Kidney (tissue), 14 donors: ENCODE measurements around the gene CALN1. TPM values are rescaled to one million over a fixed set of nuclear protein-coding genes. Genes with fewer than 3 reads are reported as not detected.

Experiments used
- DNase-seq, 5 donors: peaks; one replicate each; pipeline ENCODE4 v3.0.0-alpha.2; 2013 to 2020
- FAIRE-seq: peaks from 2 replicates; lab custom pipeline; 2012; peaks lifted over from hg19 to GRCh38; lab: Jason Lieb, UNC
- H3K27ac ChIP-seq, 2 donors: one replicate each; pipeline ENCODE4 v1.7.0; 2013; ENCODE audit warnings: low read depth in 2 of 2, low read length in 2 of 2, inconsistent platforms in 1 of 2
- H3K27me3 ChIP-seq: one replicate; pipeline ENCODE4 v1.7.1; 2013; ENCODE audit warnings: low read length, inconsistent platforms; ENCODE audit not compliant: control insufficient read depth, insufficient read depth
- H3K36me3 ChIP-seq, 3 donors: one replicate each; pipeline versions ENCODE4 v1.7.0 to v1.7.1; 2013; ENCODE audit warnings: low read length in 3 of 3, control low read depth in 1 of 3, inconsistent platforms in 1 of 3; ENCODE audit not compliant: insufficient read depth in 3 of 3, control insufficient read depth in 2 of 3
- H3K4me1 ChIP-seq, 3 donors: one replicate each; pipeline versions ENCODE4 v1.7.0 to v1.7.1; 2013; ENCODE audit warnings: low read length in 3 of 3, inconsistent platforms in 1 of 3, low read depth in 1 of 3; ENCODE audit not compliant: control insufficient read depth in 2 of 3, insufficient read depth in 2 of 3
- H3K4me3 ChIP-seq, 3 donors: one replicate each; pipeline versions ENCODE4 v1.7.0 to v1.8.1; 2013; ENCODE audit warnings: low read length in 3 of 3, control low read depth in 1 of 3, inconsistent platforms in 1 of 3
- H3K9ac ChIP-seq, 3 donors: one replicate each; pipeline versions ENCODE4 v1.7.0 to v1.7.1; 2013; ENCODE audit warnings: low read length in 3 of 3, control low read depth in 1 of 3, inconsistent platforms in 1 of 3
- H3K9me3 ChIP-seq, 3 donors: one replicate each; pipeline versions ENCODE4 v1.7.0 to v1.7.1; 2013; ENCODE audit warnings: low read length in 3 of 3, control low read depth in 1 of 3, inconsistent platforms in 1 of 3; ENCODE audit not compliant: control insufficient read depth in 2 of 3, insufficient read depth in 1 of 3
- CTCF ChIP-seq: IDR thresholded peaks from 3 replicates; pipeline ENCODE4 v1.5.1; 2012; ENCODE audit warnings: mild to moderate bottlenecking, moderate library complexity, borderline replicate concordance; ENCODE audit not compliant: insufficient read depth; ENCODE audit errors: extremely low read depth
- intact Hi-C: fragments of 100-400 bp; cut with DNase I; formaldehyde crosslinking; loops from one replicate; pipeline ENCODE4 v1.11.1; 2022
- polyA plus RNA-seq: library from polyadenylated mRNA; stranded (reverse); fragments of 350-450 nt; fragmentation: Illumina TruSeq; extraction: RNeasy Lipid Tissue Mini Kit (QIAGEN cat#74804); gene quantifications from one replicate; pipeline ENCODE4 v1.2.3, GENCODE V29; 2014; ENCODE audit warnings: low read depth, low replicate concordance; ENCODE audit not compliant: insufficient read depth
- total RNA-seq: library from RNA; stranded (reverse); fragmentation: NEBNext Ultra II Directional; extraction: Animal tissue kit (Norgen Biotek cat#: 25700); gene quantifications from one replicate; pipeline ENCODE4 v1.2.1, GENCODE V29; 2021
- donor health status: control.
- donor health status: control.
- donor health status: control.
- donor health status: control.
- donor health status: control.
- donor health status: DM: yes; HTN: yes; CAD: no.
- donor health status: Normal renal cell carcinoma (clear cell type).

The CALN1 gene
- total and polyA plus RNA-seq, 2 donors from 2014 or later, result not detected

GRCh38 chr7:72092769-72093168 lies 319.4 kb downstream of the CALN1 start:
- intact Hi-C loops, result no loop called here
- no peaks in the 10 kb centered on the region for H3K4me1 ChIP-seq
- no peak overlapping the region for H3K9ac ChIP-seq
- no peak overlapping the region for H3K27ac ChIP-seq
- DNase-seq (no peak), FAIRE-seq (no peak)
- H3K9me3 ChIP-seq, result no peaks in the 10 kb centered on the region
- H3K36me3 ChIP-seq, result no peaks in the 10 kb centered on the region
- TF ChIP-seq CTCF, result no peak
- no peaks in the 10 kb centered on the region for H3K27me3 ChIP-seq
- H3K4me3 ChIP-seq, result no peak overlapping the region

- no peak for TF ChIP-seq CTCF
- Histone ChIP-seq H3K27ac (no peak overlapping the region), H3K4me3 (no peak overlapping the region), H3K27me3 (no peaks in the 10 kb centered on the region), H3K9me3 (no peaks in the 10 kb centered on the region), H3K9ac (no peak overlapping the region), H3K4me1 (no peaks in the 10 kb centered on the region), H3K36me3 (no peaks in the 10 kb centered on the region)
- no peak for DNase-seq
- FAIRE-seq, result no peak
- intact Hi-C loops, result no loop called here
These were observed 324.2 kb downstream of the CALN1 start for GRCh38 chr7:72087926-72088325.

DNA sequence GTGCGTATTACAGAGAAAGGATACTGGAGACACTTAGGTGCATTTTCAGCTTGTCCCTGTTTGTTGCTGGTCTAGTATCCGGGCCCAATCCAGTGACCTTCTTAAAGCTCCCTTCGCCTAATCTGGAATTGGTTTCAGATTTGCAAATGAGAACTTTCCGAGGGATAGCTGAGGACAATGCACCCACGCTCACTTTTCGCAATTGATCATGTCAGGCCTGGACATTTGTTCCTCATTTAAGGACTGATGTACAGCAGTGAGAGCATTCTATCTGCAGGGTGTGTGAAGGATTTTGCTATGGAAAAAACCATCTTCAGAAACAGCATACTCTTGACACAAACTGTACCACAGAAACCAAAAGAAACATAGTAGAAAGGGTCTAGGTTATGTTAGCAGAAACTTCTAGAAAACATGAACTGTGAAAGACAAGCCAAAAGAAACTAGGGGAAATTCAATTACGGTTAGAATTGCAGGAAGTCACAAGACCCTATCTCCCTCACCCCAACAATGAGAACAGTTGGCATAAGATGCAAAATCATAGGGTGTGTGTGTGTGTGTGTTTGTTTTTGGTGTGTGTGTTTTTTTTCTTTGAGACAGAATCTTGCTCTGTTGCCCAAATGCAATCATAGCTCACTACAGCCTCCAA lies 331.1 kb downstream of the CALN1 start:
- no peaks in the 10 kb centered on the region for H3K27me3 ChIP-seq
- H3K4me1 ChIP-seq, result no peaks in the 10 kb centered on the region
- H3K9me3 ChIP-seq, result no peaks in the 10 kb centered on the region
- intact Hi-C loops, result no loop called here
- TF ChIP-seq CTCF, result no peak
- DNase-seq, result no peak
- H3K4me3 ChIP-seq, result no peak overlapping the region
- no peaks in the 10 kb centered on the region for H3K36me3 ChIP-seq
- H3K27ac ChIP-seq, result no peak overlapping the region
- no peak for FAIRE-seq
- no peak overlapping the region for H3K9ac ChIP-seq

GRCh38 chr7:72080341-72080766 lies 331.8 kb downstream of the CALN1 start:
- no peaks in the 10 kb centered on the region for H3K4me1 ChIP-seq
- H3K27ac ChIP-seq, result no peak overlapping the region
- H3K9me3 ChIP-seq, result no peaks in the 10 kb centered on the region
- no peaks in the 10 kb centered on the region for H3K27me3 ChIP-seq
- DNase-seq (no peak), FAIRE-seq (no peak)
- no peak for TF ChIP-seq CTCF
- intact Hi-C loops, result no loop called here
- no peak overlapping the region for H3K4me3 ChIP-seq
- no peak overlapping the region for H3K9ac ChIP-seq
- H3K36me3 ChIP-seq, result no peaks in the 10 kb centered on the region
